Breast epithelium (tissue), 3 donors: Measurements from ENCODE around the gene CRYBB2.
"Not testable (repeated sequence)": the region's sequence is repeated elsewhere in the genome, so short reads cannot be mapped to it uniquely, and the experiment has no call there.

ENCODE experiments used
- POLR2A ChIP-seq: fragments of 450-650 bp; IDR thresholded peaks from one replicate; pipeline ENCODE4 v1.6.1; 2016; ENCODE audit warnings: antibody characterized with exemption, mild to moderate bottlenecking, moderate library complexity
- POLR2AphosphoS5 ChIP-seq, 3 donors: sonication (generic); formaldehyde crosslinking; IDR thresholded peaks; one replicate each; pipeline ENCODE4 v1.6.1; 2017; ENCODE audit warnings: antibody characterized with exemption in 3 of 3
- TF ChIP-seq, protein P1 (sequence below), 3 donors: fragments of 450-650 bp; IDR thresholded peaks; one replicate each; pipeline ENCODE4 v1.5.1; 2016 to 2017; ENCODE audit warnings: antibody characterized with exemption in 3 of 3, mild to moderate bottlenecking in 3 of 3, moderate library complexity in 3 of 3

DNA sequence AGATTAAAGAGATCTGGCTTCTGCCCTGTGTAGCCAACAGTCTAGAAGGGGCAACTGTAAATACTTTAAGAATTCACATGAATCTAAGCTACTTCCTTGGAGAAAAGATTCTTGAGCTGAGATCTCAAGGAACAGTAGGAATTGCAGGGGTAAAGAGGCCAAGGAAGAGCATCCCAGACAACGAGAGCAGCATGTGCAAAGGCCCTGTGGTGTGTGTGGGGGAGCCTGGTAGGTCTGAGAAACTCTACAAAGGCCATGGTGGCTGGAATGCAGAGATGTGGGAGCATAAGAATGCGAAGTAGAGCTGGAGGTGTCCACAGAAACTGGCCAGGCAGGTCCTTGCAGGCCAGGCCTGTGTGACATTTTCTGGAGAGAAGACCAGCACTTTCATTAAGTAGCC is 11.3 kb downstream of the CRYBB2 start:
- not testable (repeated sequence) for TF ChIP-seq POLR2AphosphoS5 (IDR thresholded peaks at IDR 0.05); POLR2A
- TF ChIP-seq, protein P1, sequence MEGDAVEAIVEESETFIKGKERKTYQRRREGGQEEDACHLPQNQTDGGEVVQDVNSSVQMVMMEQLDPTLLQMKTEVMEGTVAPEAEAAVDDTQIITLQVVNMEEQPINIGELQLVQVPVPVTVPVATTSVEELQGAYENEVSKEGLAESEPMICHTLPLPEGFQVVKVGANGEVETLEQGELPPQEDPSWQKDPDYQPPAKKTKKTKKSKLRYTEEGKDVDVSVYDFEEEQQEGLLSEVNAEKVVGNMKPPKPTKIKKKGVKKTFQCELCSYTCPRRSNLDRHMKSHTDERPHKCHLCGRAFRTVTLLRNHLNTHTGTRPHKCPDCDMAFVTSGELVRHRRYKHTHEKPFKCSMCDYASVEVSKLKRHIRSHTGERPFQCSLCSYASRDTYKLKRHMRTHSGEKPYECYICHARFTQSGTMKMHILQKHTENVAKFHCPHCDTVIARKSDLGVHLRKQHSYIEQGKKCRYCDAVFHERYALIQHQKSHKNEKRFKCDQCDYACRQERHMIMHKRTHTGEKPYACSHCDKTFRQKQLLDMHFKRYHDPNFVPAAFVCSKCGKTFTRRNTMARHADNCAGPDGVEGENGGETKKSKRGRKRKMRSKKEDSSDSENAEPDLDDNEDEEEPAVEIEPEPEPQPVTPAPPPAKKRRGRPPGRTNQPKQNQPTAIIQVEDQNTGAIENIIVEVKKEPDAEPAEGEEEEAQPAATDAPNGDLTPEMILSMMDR (IDR thresholded peaks at IDR 0.05), result not testable (repeated sequence)
